Stomach (tissue), 9 donors: ENCODE results near the gene BECN2. TPM values are rescaled to one million over a fixed set of nuclear protein-coding genes. Genes with fewer than 3 reads are reported as not detected.

Source experiments
- DNase-seq, 2 donors: peaks; one replicate each; pipeline versions ENCODE4 v3.0.0 to v3.0.0-alpha.2; 2013 to 2019
- H3K27ac ChIP-seq, 5 donors: fragments of 200-600 bp in 4 of 5; sonication (generic) in 4 of 5; one replicate each; pipeline ENCODE4 v1.5.1; 2013 to 2019; ENCODE audit warnings: mild to moderate bottlenecking in 1 of 5, moderate library complexity in 1 of 5
- H3K27me3 ChIP-seq, 3 donors: fragments of 200-600 bp; sonication (generic); one replicate each; pipeline ENCODE4 v1.5.1; 2017 to 2019; ENCODE audit warnings: mixed run types in 1 of 3
- H3K36me3 ChIP-seq, 4 donors: fragments of 200-600 bp; sonication (generic); 1 replicate in 3 of 4; 2 replicates in 1 of 4; pipeline ENCODE4 v1.5.1; 2016 to 2019
- H3K4me1 ChIP-seq, 4 donors: fragments of 200-600 bp; sonication (generic); one replicate each; pipeline ENCODE4 v1.5.1; 2016 to 2019
- H3K4me3 ChIP-seq, 4 donors: fragments of 200-600 bp; sonication (generic) in 3 of 4; one replicate each; pipeline ENCODE4 v1.5.1; 2016 to 2019; ENCODE audit warnings: mild to moderate bottlenecking in 1 of 4
- H3K9me3 ChIP-seq, 4 donors: fragments of 200-600 bp; sonication (generic); one replicate each; pipeline ENCODE4 v1.5.1; 2016 to 2019
- CTCF ChIP-seq, 7 experiments: fragments of 450-650 bp in 4 of 7; fragments of 200-600 bp in 3 of 7; sonication (generic) in 3 of 7; IDR thresholded peaks; one replicate each; pipeline ENCODE4 v1.5.1; 2016 to 2019; ENCODE audit warnings: antibody characterized with exemption in 7 of 7, control low read depth in 2 of 7, mild to moderate bottlenecking in 1 of 7
- EP300 ChIP-seq: sonication (generic); formaldehyde crosslinking; IDR thresholded peaks from one replicate; pipeline ENCODE4 v1.6.1; 2017; ENCODE audit warnings: antibody characterized with exemption
- POLR2A ChIP-seq, 4 donors: fragments of 450-650 bp; IDR thresholded peaks; one replicate each; pipeline ENCODE4 v1.6.1; 2016; ENCODE audit warnings: antibody characterized with exemption in 4 of 4, control low read depth in 2 of 4, mild to moderate bottlenecking in 1 of 4, moderate library complexity in 1 of 4
- POLR2AphosphoS5 ChIP-seq, 3 donors: sonication (generic); formaldehyde crosslinking; IDR thresholded peaks; one replicate each; pipeline ENCODE4 v1.6.1; 2016; ENCODE audit warnings: antibody characterized with exemption in 3 of 3
- WGBS, 5 donors: extraction: QIAGEN DNeasy Blood & Tissue Kit in 3 of 5; methylation state at CpG; one replicate each; pipeline versions ENCODE4 v1.1.5 to v1.1.7; 2013 to 2018; 5-methylcytosine and 5-hydroxymethylcytosine counted together
- intact Hi-C: fragments of 100-400 bp; cut with DNase I; formaldehyde crosslinking; loops from one replicate; pipeline ENCODE4 v1.15.1; 2023; ENCODE audit warnings: low total_unique reads
- polyA plus RNA-seq, 3 donors: library from polyadenylated mRNA; stranded (reverse); fragments of 200-250 nt; gene quantifications; one replicate each; pipeline ENCODE4 v1.2.3, GENCODE V29; 2013
- total RNA-seq, 5 donors: library from RNA; depleted of rRNA; stranded (reverse); fragments of >200 nt; gene quantifications; one replicate each; pipeline versions ENCODE4 v1.1.0 to v1.2.3, GENCODE V29; 2014 to 2016
- donor health status: healthy with polysubstance abuse.
- donor health status: Bipolar disorder and iron deficiency.
- donor health status: healthy.

BECN2 gene
- total and polyA plus RNA-seq, 8 donors, result not detected

DNA sequence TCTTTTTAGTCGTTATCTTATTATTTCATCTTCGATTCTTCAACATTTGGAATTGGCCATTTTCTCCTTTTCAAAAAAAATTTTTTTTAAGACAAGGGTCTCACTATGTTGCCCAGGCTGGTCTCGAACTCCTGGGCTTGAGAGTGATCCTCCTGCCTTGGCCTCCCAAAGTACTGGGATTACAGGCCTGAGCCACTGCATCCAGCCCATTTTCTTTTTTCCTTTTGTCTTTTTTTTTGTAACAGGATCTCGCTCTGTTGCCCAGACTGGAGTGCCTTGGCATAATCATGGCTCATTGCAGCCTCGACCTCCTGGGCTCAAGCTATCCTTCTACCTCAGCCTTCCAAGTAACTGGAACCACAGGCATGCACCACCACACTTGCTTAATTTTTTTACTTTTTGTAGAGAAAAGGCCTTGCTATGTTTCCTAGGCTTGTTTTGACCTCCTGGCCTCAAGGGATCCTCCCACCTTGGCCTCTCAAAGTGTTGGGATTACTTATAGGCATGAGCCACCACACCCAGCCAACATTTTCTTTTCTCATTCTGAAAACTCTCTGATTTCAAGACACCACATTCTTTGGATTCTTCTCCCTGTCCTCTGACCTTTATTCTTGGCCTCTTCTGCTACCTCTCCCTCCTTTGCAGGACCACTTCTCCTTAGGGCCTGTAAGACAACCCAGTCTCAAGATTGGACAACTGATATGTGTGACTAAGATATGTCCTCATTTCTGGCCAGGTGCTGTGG lies 47.4 kb downstream of the BECN2 start:
- 86 to 89% (median 87%) methylated on average over 5 of the region's 5 CpGs for WGBS, 5 donors
- H3K9me3 ChIP-seq, result no peaks in the 10 kb centered on the region

DNA sequence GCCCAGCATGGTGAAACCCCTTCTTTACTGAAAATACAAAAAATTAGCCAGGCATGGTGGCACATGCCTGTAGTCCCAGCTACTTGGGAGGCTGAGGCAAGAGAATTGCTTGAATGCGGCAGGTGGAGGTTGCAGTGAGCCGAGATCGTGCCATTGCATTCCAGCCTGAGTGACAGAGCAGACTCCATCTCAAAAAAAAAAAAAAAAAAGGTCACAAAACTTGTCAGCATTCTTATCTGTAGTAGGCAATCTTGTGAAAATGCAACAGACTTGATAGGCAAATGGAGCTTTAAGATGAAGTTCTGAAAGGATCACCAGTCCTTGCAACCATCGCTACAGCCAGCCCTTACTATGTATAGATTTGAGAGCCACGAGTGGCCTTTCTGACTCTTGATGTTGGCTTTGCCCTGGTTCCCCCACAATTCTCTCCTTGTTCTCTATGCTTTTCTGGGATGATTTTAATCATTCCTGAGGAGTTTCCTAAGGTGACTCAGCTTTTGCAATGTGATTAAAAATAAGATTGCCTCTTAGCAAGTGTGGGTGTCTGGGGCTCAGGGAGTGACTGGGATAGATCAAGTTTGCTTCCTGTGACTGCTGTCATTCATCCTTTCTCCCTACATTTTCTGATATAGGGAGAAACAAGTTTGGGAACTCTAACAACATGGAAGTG lies 48.4 kb downstream of the BECN2 start:
- TF ChIP-seq EP300 (no peak), POLR2A (IDR thresholded peaks at IDR 0.05) (no peak), CTCF (IDR thresholded peaks at IDR 0.05) (no peak), POLR2AphosphoS5 (IDR thresholded peaks at IDR 0.05) (no peak)
- WGBS, 5 donors, result 67 to 79% (median 78%) methylated on average over 5 of the region's 5 CpGs
- H3K27ac ChIP-seq, result no peak overlapping the region
- intact Hi-C loops, result loop anchor here (10.0 kb wide), 1 partner anchor 401 kb away; no protein-coding TSS in a partner anchor
- no peaks in the 10 kb centered on the region for H3K27me3 ChIP-seq
- no peak for DNase-seq
- H3K4me1 ChIP-seq, result no peaks in the 10 kb centered on the region
- no peak overlapping the region for H3K4me3 ChIP-seq
- no peaks in the 10 kb centered on the region for H3K9me3 ChIP-seq
- H3K36me3 ChIP-seq, result no peaks in the 10 kb centered on the region

More for the DNA sequence above, 47.4 kb downstream of the BECN2 start:
- no peak overlapping the region for H3K27ac ChIP-seq
- DNase-seq, result no peak
- no peaks in the 10 kb centered on the region for H3K4me1 ChIP-seq
- intact Hi-C loops, result loop anchor here (10.0 kb wide), 1 partner anchor 400 kb away; no protein-coding TSS in a partner anchor
- no peak overlapping the region for H3K4me3 ChIP-seq
- no peak for TF ChIP-seq EP300
- no peak for TF ChIP-seq CTCF (IDR thresholded peaks at IDR 0.05)
- H3K36me3 ChIP-seq, result no peaks in the 10 kb centered on the region
- H3K27me3 ChIP-seq, result no peaks in the 10 kb centered on the region

DNA sequence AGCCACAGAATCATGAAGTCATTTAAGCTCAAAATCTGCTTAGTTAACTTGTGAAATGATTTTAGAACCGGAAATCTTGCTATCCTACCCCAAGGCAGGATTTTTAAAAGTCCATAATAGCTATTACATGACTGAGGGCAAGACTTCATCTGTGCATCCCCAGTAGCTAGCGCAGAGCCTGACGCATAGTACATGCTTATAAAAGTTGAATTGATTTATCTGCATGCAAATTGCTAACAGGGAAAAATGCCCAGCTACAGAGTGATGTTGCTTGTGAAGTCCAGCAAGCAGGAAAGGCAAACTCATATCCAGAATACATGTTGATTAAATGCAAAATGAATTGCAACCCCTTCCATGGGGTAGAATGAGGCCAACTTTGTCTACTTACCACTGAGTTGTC lies 49.4 kb downstream of the BECN2 start:
- Histone ChIP-seq H3K36me3 (no peaks in the 10 kb centered on the region), H3K4me3 (no peak overlapping the region), H3K4me1 (no peaks in the 10 kb centered on the region), H3K9me3 (no peaks in the 10 kb centered on the region), H3K27ac (no peak overlapping the region), H3K27me3 (no peaks in the 10 kb centered on the region)
- WGBS, 5 donors, result 71 to 93% (median 83%) methylated on average over 3 of the region's 3 CpGs
- intact Hi-C loops, result loop anchor here (10.0 kb wide), 1 partner anchor 402 kb away; no protein-coding TSS in a partner anchor
- DNase-seq, result no peak
- TF ChIP-seq POLR2AphosphoS5 (IDR thresholded peaks at IDR 0.05), result no peak
- no peak for TF ChIP-seq CTCF (IDR thresholded peaks at IDR 0.05)

Other genes with a start within 250 kb of the BECN2 start
- 10 to 100 TPM in 1 of 5 donors, 1 to 10 TPM in 2, under 1 TPM in 1, not detected in 1; 0.89 to 19.3 (median 3.5) TPM for gene EXO1, start 109.6 kb upstream of the BECN2 start, total RNA-seq
- gene EXO1, start 109.6 kb upstream of the BECN2 start, polyA plus RNA-seq, result 1 to 10 TPM in 1 of 3 donors, under 1 TPM in 1, not detected in 1; 0.93 to 1.0 TPM
- 1 to 10 TPM in 3 of 5 donors, not detected in 2; 1.2 to 9.4 (median 2.9) TPM for gene MAP1LC3C, start 41.3 kb downstream of the BECN2 start, total RNA-seq
- gene MAP1LC3C, start 41.3 kb downstream of the BECN2 start, polyA plus RNA-seq, result 10 to 100 TPM in 1 of 3 donors, 1 to 10 TPM in 2; 2.3 to 12.7 (median 5.4) TPM